CD4-positive, alpha-beta T cell treated with Interleukin-2 at 100 ng/mL for 4 hours (primary cell): ENCODE measurements around the gene SAT1.

Experiments
- DNase-seq: peaks from one replicate; pipeline ENCODE4 v3.0.0-alpha.2; 2020; ENCODE audit warnings: low spot score

The SAT1 gene

DNA sequence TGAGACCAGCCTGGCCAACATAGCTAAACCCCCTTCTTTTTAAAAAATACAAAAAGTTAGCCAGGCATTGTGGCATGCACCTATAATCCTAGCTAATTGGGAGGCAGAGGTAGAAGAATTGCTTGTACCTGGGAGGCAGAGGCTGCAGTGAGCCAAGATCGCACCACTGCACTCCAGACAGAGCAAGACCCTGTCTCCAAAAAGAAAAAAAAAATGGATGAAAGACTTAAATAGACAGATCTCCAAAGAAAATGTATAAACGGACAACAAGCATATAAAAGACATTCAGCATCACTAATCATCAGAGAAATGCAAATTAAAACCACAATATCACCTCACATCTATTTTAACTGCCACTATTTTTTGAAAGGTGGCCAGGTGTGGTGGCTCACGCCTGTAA is 6.6 kb upstream of the SAT1 start:
- no peak for DNase-seq

DNA sequence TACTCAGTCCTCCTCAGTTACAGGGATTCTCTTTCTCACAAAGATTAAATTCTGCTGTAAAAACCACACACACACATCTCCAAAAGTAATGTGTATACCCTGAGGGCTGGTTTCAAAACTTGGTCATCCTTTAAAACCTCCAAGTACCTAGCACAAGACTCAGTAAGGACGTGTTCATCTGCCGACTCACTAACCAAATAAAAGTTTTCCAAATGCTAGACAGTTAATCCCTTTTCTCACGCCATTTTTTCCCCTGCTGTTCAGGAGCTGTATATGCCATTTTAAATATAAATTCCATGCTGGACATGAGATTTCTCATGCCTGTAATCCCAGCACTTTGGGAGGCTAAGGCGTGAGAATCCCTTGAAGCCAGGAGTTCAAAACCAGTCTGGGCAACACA is 3.9 kb upstream of the SAT1 start:
- DNase-seq: no peak

DNA sequence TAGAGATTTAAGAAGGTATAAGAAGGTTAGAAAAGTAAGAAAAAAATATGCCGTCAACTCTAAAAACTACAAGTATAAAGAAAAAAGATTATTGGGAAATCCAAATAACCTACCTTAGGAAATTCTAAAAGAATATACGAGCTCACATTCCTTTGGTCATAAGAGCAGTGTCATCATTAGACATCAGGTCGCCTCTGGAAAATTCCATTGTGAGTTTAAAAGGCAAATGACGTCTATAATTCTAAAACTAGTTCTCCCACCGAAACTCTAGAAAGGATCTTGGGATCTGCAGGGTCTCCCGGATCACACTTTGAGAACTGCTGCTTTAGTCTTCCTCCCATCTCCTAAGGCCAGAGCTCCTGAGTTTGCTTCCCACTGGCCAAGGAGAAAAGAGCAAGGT is 518 bp upstream of the SAT1 start:
- no peak for DNase-seq

DNA sequence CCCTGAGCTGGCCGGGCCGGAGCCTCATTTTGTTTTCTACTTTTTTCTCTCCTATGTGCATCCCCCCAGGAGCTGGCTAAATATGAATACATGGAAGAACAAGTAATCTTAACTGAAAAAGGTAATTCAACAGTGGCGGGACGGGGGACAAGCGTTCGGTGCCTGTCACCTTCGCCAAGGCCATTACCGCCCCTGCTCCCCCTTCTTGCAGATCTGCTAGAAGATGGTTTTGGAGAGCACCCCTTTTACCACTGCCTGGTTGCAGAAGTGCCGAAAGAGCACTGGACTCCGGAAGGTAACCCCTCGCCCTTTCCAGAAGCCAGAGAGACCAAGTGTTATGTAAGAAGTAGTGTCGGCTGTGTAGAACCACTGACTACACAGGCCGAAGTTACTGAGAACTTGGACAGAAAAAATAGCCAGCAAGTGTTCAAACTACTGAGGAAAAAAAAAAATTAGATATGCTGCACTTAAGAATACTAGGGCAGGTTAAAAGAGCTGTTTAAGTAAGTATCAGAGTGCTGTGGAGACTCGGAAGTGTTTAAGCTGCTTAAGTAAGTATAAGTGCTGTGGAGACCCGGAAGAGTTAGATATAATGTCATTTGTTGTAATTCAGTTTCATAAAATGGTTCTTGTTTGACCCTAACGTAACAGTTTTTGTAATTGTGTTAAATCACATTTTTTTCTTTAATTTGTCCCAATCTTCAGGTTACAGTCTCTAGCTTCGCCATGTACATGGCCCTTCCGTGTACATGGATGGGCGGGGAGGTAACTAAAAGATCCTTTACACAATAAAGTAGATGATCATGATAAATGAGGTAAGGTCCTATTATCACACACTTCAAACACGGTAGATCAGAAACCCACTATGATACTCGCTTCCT is 856 bp downstream of the SAT1 start:
- DNase-seq: no peak

DNA sequence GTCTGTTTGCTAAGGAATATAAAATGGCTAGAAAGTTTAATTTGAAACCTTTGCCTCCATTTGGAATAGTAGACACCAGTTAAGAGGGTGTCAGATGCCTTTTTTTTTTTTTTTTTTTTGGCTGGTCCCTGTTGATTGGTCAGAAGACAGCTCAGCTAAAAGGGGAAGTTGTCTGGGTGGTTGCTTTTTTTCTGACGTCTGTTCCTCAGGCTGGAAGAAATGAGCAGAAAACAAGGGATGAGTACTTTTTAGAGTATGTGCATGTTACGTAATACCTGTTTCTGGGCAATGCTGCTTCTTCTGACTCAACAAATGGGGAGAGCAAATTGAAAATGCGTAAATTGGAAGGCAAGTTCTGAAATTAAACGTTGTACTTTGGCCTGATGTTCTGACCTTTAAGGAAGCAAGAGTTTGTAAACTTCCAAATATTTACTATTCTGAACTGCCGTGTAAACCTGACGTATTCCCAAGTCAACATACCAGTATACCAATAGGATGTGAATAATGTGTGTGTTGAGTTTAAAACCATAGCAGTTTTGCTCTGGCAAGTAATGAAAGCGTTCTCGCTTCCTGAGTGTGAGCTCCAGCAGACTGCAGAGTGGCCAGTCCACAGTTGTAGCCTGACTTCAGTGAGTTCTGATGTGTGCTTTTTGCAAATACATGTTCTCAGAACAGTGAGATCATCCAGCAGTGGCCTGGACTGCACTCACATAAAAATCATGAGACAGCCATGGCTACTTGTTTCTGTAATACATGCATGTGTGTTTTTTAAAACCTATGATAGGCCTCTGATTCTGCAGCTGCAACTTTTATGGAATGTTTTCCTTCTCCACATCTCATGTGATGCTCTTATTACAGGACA is 1.7 kb downstream of the SAT1 start:
- DNase-seq: no peak

DNA sequence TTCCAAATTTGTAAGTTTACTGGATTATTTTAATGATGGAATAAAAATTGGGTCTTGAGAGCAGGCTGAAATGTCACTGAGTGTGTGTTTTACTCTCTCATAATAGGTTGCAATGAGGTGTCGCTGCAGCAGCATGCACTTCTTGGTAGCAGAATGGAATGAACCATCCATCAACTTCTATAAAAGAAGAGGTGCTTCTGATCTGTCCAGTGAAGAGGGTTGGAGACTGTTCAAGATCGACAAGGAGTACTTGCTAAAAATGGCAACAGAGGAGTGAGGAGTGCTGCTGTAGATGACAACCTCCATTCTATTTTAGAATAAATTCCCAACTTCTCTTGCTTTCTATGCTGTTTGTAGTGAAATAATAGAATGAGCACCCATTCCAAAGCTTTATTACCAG is 2.6 kb downstream of the SAT1 start:
- DNase-seq: no peak

DNA sequence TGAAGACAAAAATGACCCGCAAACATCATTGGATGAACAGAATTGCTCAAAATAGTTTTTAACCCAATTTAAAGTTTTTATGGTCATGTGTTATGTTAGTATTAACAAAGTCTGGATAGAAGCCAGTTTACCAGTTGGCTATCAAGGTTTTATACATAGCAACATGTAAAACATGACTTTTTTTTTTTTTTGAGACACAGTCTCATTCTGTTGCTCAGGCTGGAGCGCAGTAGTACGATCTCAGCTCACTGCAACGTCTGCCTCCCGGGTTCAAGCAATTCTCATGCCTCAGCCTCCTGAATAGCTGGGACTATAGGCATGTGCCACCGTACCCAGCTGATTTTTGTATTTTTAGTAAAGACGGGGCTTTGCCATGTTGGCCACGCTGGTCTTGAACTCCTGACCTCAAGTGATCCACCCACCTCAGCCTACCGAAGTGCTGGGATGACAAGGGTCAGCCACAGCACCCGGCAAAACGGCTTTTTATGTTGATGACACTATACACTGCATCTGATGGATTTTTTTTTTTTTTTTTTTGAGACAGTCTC is 3.4 kb downstream of the SAT1 start:
- no peak for DNase-seq

DNA sequence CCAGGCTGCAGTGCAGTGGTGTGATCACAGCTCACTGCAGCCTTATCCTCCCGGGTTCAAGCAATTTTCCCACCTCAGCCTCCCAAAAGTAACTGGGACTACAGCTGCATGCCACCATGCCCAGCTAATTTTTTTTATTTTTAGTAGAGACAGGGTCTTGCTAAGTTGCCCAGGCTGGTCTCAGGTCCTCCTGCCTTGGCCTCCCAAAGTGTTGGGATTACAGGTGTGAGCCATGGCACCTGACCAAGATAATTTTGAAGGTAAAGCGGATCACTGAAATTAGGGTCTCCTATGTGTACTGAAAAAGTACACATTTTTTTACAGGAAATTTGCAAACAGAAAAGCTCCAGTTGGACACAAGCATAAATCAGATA is 4.8 kb downstream of the SAT1 start:
- DNase-seq: no peak

DNA sequence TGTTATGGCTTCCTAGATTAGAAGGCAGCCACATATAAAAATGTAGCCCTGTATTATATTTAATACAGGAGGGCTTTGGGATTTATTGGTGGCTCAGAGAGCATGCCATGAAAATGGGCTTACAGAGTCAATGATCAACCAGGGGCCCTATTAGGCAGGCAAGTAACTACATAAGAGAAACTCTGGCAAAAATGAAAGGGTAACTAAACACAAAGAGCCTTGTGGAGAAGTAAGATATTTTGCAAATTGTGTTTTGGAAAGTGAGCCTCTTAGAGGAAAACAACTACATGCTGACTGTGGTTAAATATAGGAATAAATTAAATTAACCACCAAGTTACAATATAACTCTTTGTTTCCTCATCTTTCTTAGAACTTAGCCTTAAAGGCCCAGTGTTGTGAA is 5.5 kb downstream of the SAT1 start:
- no peak for DNase-seq

DNA sequence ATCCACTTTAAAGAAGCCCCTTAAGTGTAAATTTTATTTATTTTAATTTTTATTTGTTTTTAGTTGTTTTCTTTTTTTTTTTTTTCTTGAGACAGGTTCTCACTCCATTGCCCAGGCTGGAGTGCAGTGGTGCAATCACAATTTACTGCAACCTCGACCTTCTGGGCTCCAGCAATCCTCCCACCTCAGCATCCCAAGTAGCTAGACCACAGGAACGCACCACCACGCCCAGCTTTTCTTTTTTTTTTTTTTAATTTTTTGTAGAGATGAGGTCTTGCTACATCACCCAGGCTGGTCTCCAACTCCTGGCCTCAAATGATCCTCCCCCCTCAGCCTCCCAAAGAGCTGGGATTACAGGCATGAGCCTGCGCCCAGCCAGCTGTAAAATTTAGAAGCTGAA is 6.0 kb downstream of the SAT1 start:
- no peak for DNase-seq

DNA sequence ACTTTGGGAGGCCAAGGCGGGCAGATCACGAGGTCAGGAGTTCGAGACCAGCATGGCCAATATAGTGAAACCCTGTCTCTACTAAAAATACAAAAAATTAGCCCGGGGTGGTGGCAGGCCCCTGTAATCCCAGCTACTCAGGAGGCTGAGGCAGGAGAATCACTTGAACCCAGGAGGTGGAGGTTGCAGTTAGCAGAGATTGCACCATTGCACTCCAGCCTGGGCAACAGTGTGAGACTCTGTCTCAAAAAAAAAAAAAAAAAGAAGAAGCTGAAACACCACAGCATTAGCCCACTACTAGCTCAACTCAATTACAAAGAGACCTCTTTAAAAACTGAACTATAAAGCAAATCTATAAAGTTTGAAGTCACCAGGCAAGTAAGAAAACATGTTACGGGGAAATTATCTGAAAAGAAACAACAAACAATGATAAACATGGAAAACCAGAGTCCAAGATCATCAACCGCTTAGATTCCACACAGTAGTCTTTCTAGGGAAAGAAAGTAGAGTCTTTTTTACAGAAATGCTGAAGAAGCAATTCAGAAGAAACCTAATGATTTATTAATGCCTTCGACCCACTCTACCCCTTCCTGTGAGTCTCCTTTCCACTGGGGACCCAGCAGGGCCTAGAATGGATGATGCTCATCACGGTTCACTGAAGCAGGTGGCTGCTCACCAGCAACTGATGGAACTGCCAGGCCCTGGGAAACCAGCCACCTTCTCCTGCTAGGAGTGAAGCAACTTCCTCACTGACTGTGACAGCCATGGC is 6.6 kb downstream of the SAT1 start:
- DNase-seq: no peak

DNA sequence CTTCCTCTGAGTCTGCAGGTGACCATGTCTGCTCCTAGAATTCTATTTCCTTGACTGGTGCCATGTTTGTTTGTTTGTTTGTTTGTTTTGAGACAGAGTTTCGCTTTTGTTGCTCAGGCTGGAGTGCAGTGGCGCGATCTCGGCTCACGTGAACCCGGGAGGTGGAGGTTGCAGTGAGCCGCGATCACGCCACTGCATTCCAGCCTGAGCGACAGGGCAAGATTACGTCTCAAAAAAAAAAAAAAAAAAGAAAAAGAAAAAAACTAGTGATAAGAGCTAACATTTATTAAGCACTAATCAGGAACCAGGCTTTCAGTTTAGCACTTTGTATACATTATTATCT is 7.2 kb downstream of the SAT1 start:
- DNase-seq: no peak

DNA sequence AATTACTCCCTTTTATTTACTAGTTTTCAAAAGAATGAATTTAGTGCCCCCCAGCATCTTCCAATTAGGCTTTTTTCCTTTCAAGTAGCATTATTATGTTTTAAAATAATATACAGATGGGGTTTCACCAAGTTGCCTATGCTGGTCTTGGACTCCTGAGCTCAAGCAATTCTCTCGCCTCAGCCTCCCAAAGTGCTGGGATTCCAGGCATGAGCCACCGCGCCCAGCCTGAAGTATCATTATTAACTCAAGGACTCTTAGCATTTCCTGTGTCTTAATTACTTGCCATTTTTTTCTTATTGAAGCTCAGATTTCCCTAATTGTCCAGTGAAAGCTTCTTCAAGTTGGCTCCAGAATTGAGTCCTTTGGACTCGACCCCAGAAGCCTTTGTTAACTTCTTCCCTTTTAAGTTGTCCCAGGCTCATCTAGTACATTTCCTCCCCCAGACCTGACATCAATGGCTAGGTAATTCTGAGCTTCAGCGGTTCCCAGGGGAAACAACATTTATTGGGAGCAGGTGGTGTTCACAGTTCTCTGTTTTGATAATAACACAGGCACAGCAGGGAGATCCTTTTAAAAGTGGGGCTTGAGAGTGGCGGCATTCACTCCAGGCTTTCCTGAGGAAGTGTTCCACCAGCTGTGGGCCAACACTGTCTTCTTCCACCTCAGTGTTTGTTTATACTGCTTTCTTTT is 10.0 kb downstream of the SAT1 start:
- no peak for DNase-seq

DNA sequence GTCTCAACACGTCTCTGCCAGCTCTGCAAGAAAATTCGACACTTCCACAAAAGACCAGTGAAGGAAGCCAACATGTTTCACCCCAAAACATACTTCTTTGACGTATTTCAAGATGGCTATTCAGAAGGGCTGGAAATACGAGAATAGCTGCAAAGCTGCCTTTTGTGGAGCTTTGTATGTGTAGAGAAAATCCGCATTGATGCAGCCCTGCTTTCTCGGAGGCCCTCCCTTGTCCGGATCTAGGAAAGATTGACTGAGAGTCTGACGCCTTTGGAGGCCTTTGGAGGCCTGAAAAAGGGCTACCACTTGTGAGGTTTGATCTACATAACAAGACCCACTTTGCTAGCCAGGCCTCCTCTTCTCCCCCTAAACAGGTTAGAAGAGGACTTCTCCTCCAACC is 12.2 kb downstream of the SAT1 start:
- no peak for DNase-seq

DNA sequence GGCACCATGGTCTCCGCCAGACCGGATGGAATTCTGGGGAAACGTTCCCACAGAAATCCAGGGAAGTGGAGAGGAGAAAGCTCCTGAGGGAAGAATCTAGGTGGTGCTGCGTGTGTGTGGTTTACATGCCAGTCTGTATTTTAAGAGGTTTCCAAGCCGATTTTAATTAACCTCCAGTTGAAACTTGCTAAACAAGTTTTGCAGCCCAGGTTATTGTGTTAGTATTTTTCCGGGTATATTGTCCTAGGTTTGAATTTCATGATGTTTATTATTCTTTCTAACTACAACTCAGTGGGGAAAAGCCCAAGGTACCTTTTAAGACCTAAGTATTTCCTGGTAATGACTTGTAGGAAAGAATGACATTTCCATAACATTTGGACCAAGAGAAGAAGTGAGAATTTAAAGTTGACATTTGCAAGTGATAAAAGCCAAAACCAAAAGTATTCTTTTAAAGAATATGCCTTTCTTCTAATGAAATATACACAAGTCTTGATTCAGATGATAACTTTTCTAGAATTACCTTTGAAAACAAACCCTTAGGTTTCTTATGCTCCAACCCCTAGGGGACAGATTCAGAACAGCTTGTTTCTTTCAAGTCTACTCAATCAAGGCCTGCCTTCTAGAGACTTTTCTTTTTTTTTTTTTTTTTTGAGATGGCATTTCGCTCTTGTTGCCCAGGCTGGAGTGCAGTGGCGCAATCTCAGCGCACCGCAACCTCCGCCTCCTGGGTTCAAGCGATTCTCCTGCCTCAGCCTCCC is 14.6 kb downstream of the SAT1 start:
- no peak for DNase-seq

DNA sequence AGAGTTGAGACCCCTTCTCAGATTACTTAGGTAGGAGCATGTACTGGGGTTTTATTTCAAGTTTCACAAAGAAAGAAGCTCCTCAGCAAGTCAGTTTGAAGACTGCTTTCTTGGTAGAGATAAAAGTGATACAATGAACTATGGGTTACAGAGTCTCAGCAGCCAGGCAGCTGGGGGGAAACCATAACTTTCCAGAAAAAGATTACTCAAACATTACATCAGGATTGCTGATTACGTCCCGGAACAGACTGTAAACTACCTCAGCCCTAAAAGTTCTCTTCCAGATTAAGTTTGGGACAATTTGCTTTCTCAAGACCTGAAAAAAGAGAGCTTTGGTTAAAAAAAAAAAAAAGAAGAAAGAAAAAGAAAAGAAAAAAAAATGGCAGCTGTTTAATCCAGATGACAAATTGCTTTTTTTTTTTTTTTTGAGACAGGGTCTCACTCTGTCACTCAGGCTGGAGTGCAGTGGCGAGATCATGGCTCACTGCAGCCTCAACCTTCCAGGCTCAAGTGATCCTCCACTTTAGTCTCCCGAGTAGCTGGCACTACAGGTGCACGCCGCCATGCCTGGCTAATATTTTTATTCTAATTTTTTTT is 16.6 kb downstream of the SAT1 start:
- DNase-seq: no peak

DNA sequence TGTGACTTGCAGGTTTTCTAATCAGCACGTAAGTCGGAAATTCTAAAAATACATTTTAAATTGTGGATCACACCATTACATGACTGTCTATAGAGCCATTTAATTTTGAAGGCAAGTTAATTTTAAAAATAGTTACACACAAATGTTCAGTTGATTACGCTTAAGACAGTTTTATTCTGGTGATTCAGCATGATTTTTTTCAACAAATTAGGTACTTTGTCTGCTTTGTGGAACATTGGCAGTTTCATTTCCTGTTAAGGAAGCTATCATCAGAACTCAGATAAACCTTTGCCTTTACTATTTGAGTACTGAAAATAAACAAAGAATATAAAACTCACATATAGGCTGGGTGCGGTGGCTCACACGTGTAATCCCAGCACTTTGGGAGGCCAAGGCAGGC is 19.5 kb downstream of the SAT1 start:
- no peak for DNase-seq

DNA sequence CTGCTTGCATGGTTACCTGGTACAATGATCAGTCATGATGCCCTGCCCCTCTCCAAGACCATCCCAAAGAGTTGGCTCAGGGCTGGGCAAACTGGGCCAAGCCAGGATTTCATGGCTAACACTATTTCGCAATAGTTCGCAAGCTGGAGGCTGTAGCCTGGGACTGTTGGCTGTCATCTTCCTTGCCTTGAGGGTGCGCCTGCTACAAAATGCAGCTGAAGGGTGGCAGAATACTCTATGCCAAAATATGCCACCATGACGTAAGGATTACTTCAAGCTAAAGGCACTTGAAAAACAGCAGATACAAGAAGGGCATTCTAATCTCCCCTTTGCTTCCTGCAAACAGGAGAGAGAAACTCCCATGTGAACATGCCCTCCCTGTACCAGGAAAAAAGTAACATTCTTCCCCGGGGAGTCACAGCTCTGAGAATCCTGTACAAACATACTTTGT is 21.0 kb downstream of the SAT1 start:
- no peak for DNase-seq

DNA sequence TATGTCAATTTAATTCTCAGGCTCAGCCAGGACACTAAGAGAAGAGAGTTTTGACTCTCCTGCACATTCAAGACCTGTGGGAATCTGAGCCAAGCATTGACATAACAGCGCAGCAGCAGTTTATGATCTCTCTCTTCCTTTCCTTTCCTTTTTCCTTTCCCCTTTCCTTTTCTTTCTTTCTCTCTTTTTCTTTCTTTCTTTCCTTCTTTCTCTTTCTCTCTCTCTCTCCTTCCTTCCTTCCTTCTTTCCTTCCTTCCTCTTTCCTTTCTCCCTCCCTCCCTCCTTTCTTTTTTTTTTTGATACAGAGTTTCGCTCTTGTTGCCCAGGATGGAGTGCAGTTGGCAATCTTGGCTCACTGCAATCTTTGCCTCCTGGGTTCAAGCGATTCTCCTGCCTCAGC is 21.6 kb downstream of the SAT1 start:
- DNase-seq: no peak

DNA sequence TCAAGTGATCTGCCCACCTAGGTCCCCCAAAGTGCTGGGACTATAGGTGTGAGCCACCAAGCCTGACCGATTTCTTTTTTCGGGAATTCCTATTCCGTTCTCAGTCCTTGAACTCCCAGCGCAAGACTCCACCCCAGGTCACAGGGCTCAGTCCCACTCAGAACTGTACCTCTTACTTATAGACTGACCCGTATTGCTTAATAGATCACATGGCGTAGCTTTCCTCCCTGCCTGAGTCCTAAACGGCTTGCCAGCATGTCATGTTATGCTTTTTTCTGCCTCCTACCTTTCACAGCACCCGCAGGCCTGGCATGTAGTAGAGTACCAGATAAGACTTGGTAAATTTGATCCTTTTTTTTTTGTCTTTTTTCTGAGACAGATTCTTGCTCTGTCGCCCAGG is 22.4 kb downstream of the SAT1 start:
- DNase-seq: no peak

DNA sequence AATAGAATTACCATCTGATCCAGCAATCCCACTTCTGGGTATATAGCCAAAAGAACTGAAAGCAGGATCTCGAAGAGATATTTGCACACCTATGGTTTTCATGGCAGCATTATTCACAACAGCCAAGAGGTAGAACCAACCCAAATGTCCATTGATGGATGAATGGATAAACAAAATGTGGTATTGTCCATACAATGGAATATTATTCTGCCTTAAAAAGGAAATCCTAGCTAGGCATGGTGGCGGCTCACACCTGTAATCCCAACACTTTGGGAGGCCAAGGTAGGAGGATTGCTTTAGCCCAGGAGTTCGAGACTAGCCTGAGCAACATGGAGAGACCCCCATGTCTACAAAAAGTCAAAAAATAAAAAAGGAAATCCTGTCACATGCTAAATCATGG is 27.3 kb downstream of the SAT1 start:
- DNase-seq: no peak
